ENCODE results near the gene ISCU.

DNA sequence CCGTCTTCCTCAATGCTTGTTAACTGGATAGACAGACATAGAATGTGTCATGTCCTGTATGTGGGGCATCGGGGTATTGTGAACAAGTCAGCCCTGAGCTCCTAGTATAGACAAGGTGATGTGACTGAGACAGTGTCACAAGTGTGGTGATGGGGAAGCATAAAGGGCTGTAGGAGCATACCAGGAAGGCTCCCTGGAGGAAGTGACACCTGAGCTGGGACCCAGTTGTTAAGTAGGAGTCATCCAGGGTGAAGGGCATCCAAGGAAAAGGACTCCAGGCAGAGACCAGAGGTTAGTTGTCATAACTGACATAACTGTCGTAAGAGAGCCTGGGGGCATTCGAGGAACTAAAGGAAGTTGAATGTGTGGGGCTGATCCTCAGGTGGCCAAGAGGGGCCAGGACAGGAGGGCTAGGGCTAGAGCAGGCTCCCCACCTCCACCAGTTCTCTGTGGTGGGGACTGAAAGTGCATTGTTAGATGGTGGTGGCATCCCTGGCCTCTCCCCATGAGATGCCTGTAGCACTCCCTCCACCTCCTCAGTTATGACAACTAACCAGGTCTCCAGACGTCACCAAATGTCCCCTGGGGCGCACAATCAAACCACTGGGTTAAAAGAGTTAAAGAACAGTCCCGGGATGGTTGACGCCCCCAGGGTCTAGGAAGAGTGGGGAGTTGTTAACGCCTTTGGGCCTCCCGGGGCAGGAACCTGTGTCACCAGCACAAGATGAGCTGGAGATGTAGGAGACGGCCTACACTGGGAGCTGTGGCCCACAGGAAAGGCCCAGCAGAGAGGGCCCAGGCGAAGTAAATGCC is 44.9 kb upstream of the ISCU start:
- TF ChIP-seq, protein P1, sequence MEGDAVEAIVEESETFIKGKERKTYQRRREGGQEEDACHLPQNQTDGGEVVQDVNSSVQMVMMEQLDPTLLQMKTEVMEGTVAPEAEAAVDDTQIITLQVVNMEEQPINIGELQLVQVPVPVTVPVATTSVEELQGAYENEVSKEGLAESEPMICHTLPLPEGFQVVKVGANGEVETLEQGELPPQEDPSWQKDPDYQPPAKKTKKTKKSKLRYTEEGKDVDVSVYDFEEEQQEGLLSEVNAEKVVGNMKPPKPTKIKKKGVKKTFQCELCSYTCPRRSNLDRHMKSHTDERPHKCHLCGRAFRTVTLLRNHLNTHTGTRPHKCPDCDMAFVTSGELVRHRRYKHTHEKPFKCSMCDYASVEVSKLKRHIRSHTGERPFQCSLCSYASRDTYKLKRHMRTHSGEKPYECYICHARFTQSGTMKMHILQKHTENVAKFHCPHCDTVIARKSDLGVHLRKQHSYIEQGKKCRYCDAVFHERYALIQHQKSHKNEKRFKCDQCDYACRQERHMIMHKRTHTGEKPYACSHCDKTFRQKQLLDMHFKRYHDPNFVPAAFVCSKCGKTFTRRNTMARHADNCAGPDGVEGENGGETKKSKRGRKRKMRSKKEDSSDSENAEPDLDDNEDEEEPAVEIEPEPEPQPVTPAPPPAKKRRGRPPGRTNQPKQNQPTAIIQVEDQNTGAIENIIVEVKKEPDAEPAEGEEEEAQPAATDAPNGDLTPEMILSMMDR (IDR thresholded peaks at IDR 0.05; ENCODE audit: low read depth, low read length, poor library complexity, severe bottlenecking), result no peak
- TF ChIP-seq EZH2phosphoT487 (IDR thresholded peaks at IDR 0.05; ENCODE audit: borderline replicate concordance, low read length), result no peak
